Colonic mucosa (tissue), 4 donors: ENCODE data around the gene TERC. TPM values are rescaled to one million over a fixed set of nuclear protein-coding genes. Genes with fewer than 3 reads are reported as not detected.
A peak's percentile ranks its signal among the peaks of the same experiment; 100 is the strongest.

Source experiments
- DNase-seq: peaks from one replicate; pipeline ENCODE4 v3.0.0-alpha.2; 2020
- H3K27ac ChIP-seq: fragments of 200-600 bp; one replicate; pipeline ENCODE4 v1.8.0; 2021
- H3K27me3 ChIP-seq: fragments of 200-600 bp; one replicate; pipeline ENCODE4 v1.8.0; 2021
- H3K36me3 ChIP-seq: fragments of 200-600 bp; one replicate; pipeline ENCODE4 v1.8.0; 2021
- H3K4me1 ChIP-seq: fragments of 200-600 bp; one replicate; pipeline ENCODE4 v1.8.0; 2021; ENCODE audit warnings: mild to moderate bottlenecking
- H3K4me3 ChIP-seq: fragments of 200-600 bp; one replicate; pipeline ENCODE4 v1.8.0; 2021
- H3K9ac ChIP-seq, 2 donors: one replicate each; pipeline ENCODE4 v1.7.0; 2013; ENCODE audit warnings: control low read depth in 2 of 2, low read depth in 2 of 2, low read length in 2 of 2
- H3K9me3 ChIP-seq: fragments of 200-600 bp; one replicate; pipeline ENCODE4 v1.8.0; 2021
- intact Hi-C: fragments of 100-400 bp; cut with DNase I; formaldehyde crosslinking; loops from one replicate; pipeline ENCODE4 v1.14.1; 2022
- total RNA-seq, 2 donors: library from RNA; stranded (reverse); fragmentation: NEBNext Ultra II Directional in 1 of 2; extraction: Animal tissue kit (Norgen Biotek cat#: 25700) in 1 of 2; gene quantifications; one replicate each; pipeline ENCODE4 v1.2.1, GENCODE V29; 2021
- TF ChIP-seq, protein P1 (sequence below): fragments of 200-600 bp; IDR thresholded peaks from one replicate; pipeline ENCODE4 v1.8.0; 2022; ENCODE audit warnings: antibody characterized with exemption, mild to moderate bottlenecking
- donor health status: healthy.
- donor health status: DM: no; HTN: no; CAD: no.
- donor health status: DM: no; HTN: no; CAD: no.

Gene TERC
- total RNA-seq, 2 donors from 2014 or later: 5.5 to 9.6 TPM

DNA sequence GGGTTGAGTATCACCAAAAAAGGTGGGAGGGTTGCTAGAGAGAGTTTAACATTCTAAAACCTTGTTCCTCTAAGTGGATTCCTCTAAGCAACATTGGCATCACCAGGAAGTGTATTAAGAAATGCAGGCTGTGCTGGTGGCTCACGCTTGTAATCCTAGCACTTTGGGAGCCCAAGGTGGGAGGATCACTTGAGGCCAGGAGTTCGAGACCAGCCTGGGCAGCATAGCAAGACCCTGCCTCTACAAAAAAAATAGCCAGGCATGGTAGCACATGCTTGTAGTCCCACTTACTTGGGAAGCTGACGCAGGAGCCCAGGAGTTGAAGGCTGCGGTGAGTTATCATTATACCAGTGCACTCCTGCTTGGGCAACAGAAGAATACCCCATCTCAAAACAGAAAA, 13.0 kb upstream of the TERC start:
- Histone ChIP-seq H3K9ac (no peak overlapping the region), H3K27me3 (no peaks in the 10 kb centered on the region), H3K9me3 (no peaks in the 10 kb centered on the region), H3K36me3 (peaks cover 4% of the 10 kb centered on the region), H3K4me3 (no peak overlapping the region), H3K27ac (no peak overlapping the region), H3K4me1 (peaks cover 23% of the 10 kb centered on the region)
- TF ChIP-seq, protein P1, sequence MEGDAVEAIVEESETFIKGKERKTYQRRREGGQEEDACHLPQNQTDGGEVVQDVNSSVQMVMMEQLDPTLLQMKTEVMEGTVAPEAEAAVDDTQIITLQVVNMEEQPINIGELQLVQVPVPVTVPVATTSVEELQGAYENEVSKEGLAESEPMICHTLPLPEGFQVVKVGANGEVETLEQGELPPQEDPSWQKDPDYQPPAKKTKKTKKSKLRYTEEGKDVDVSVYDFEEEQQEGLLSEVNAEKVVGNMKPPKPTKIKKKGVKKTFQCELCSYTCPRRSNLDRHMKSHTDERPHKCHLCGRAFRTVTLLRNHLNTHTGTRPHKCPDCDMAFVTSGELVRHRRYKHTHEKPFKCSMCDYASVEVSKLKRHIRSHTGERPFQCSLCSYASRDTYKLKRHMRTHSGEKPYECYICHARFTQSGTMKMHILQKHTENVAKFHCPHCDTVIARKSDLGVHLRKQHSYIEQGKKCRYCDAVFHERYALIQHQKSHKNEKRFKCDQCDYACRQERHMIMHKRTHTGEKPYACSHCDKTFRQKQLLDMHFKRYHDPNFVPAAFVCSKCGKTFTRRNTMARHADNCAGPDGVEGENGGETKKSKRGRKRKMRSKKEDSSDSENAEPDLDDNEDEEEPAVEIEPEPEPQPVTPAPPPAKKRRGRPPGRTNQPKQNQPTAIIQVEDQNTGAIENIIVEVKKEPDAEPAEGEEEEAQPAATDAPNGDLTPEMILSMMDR: no peak
- intact Hi-C loops: loop anchor here (10.0 kb wide), 1 partner anchor 207 kb away; no protein-coding TSS in a partner anchor
- DNase-seq: no peak

DNA sequence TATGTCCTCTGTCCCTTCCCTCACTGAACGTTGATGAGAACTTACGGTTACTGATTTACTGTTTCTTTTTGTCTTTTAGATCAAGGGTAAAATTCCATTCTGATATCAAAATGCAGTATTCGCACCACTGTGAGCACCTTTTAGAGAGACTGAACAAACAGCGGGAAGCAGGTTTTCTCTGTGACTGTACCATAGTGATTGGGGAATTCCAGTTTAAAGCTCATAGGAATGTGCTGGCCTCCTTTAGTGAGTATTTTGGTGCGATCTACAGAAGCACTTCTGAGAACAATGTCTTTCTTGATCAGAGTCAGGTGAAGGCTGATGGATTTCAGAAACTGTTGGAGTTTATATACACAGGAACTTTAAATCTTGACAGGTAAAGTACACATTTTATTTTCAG, 9.3 kb upstream of the TERC start:
- H3K9ac ChIP-seq: peak overlapping the region in 1 of 2 donors; percentile 97
- peaks cover 23% of the 10 kb centered on the region for H3K4me1 ChIP-seq
- no peaks in the 10 kb centered on the region for H3K9me3 ChIP-seq
- H3K36me3 ChIP-seq: no peaks in the 10 kb centered on the region
- intact Hi-C loops: loop anchor here (10.0 kb wide), 1 partner anchor 211 kb away; no protein-coding TSS in a partner anchor
- TF ChIP-seq, protein P1: no peak
- no peak for DNase-seq
- H3K4me3 ChIP-seq: peak overlapping the region; percentile 87
- H3K27me3 ChIP-seq: no peaks in the 10 kb centered on the region
- no peak overlapping the region for H3K27ac ChIP-seq

DNA sequence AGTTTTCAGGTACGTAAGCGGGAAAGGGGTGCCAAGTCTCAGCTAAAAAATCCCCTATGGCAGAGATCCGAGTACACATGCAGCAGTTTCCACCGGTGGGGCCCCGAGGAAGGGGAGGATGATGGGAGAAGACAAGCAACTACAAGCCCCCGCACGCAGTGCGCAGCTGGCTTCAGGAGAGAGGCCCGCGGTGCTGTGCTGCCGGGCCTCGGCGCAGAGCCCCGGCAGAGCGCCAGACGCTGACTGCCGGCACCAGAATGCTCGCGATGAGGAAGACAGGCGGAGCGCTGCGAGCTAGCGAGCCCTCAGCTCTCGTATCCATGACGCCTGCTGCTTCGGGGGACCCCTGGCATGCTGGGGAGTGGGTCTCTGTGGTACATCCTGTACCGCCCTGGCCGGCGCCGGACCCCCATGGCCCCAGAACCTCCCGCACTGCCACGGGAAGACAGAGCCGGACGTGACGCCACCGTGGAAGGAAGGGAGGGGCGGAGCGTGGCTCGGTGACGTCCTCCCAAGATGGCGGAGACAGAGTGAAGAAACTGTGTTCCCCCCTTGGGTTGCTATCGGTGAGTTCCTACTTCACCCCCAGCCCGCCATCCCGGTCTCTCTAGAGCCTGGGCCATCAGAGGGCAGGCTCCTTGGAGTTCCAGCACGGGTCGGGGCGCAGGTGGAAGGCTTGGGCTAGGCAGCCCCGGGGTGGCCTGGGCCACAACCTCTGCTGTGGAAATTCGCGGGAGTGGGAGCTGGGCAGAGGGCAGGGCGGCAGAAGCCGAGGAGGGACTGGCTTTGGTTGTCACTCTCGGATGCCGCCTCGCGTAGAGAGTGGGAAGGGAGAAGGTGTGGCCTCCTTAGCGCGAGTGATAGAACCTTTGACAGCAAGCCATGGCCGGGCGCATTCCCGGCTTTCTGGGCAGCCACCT, 8.3 kb upstream of the TERC start, which contains the start of gene MYNN:
Gene MYNN, plus strand, starts transcription at position 500 of the 920 bp plus-strand sequence. CDS start 900 bp downstream, outside the sequence.
- peak within 1 kb of the TSS; percentile 93 to 97 for H3K9ac ChIP-seq
- TF ChIP-seq, protein P1: no peak
- peaks cover 23% of the 10 kb centered on the region for H3K4me1 ChIP-seq
- no peaks in the 10 kb centered on the region for H3K9me3 ChIP-seq
- peak within 1 kb of the TSS; percentile 87 for H3K4me3 ChIP-seq
- peak within 1 kb of the TSS; percentile 100 for H3K27ac ChIP-seq
- H3K36me3 ChIP-seq: no peaks in the 10 kb centered on the region
- no peaks in the 10 kb centered on the region for H3K27me3 ChIP-seq
- intact Hi-C loops: loop anchor here (10.0 kb wide), 1 partner anchor 212 kb away; no protein-coding TSS in a partner anchor
- peak; percentile 96 for DNase-seq

DNA sequence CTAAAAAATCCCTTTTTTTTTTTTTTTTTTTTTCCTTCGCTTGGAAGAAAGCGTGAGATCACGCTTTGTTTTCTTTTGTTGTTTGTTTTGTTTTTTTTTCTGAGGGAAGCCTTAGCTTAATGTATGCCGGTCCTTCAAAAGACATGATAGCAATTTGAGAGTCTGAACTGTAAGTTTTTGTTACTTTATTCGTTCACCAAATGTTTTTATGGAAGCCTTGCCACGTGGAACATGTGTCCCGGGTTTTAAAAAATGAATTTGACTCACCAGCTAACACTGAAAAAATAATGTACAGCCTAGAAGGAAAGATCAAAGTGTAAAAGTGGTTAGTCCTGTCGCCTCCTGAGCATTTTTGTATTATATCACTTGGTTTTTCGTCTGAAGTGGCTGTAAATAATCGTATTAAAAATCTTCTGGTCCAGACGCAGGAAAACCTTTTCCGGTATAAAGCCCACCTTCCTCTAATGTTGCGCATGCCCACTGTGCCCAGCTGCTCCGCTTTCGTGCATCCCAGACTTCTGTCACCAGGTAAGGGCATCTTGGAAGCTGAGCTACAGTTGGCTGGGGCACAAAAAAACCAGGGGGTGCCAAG, 7.5 kb upstream of the TERC start:
- Histone ChIP-seq H3K4me1 (peaks cover 23% of the 10 kb centered on the region), H3K27me3 (no peaks in the 10 kb centered on the region), H3K27ac (peak overlapping the region; percentile 100), H3K36me3 (no peaks in the 10 kb centered on the region), H3K9me3 (no peaks in the 10 kb centered on the region), H3K9ac (peak overlapping the region; percentile 93 to 97), H3K4me3 (peak overlapping the region; percentile 87)
- TF ChIP-seq, protein P1: no peak
- intact Hi-C loops: loop anchor here (10.0 kb wide), 1 partner anchor 212 kb away; no protein-coding TSS in a partner anchor
- peak; percentile 76 for DNase-seq

DNA sequence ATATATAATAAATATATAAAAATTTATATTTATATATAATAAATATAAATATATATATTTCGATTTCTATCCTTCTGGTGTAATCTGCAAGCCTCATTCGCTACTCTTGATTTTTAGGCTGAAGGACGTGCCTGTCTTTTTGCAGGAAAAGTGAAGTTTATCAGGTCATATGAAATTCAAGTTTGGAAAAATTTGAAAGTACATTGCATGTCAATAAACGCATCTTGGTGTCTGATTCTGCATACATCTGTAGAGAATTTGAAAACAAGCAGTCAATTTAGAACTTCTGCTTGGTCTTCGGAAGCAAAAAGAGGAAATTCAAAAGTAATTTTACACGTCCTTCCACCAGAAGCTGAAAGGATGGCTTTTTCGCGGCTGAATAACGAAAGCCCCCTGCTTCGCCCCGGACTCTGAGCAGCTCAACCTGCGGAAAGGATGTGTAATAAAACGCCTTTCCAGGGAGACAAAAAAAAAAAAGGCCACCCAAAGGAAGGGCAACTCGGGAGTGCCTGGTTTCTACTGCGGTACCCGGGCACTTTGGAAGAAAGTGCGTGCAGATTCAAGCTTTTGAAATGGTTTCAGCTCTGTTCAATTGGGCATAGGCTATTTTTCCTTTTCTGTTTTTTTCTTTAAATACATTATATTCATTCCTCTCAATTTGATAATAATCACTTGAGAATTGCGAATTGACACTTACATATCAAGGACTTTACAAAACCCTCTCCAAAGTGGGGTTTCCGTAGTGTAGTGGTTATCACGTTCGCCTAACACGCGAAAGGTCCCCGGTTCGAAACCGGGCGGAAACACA, 6.8 kb upstream of the TERC start:
- DNase-seq: peak; percentile 71
- Histone ChIP-seq H3K27ac (peak overlapping the region; percentile 100), H3K27me3 (no peaks in the 10 kb centered on the region), H3K36me3 (no peaks in the 10 kb centered on the region), H3K4me3 (peak overlapping the region; percentile 87), H3K9me3 (no peaks in the 10 kb centered on the region), H3K4me1 (peaks cover 23% of the 10 kb centered on the region), H3K9ac (peak overlapping the region; percentile 93 to 97)
- intact Hi-C loops: loop anchor here (10.0 kb wide), 1 partner anchor 213 kb away; no protein-coding TSS in a partner anchor
- TF ChIP-seq, protein P1: no peak
